ENCODE measurements around the gene STXBP3. TPM values are rescaled to one million over a fixed set of nuclear protein-coding genes. Genes with fewer than 3 reads are reported as not detected.

The STXBP3 gene
- total and polyA plus RNA-seq, 9 of the 15 experiments (the other 6 are each of a cell fraction or from before 2014, with no cell fraction given): 32.5 to 52.5 (median 39.2) TPM

DNA sequence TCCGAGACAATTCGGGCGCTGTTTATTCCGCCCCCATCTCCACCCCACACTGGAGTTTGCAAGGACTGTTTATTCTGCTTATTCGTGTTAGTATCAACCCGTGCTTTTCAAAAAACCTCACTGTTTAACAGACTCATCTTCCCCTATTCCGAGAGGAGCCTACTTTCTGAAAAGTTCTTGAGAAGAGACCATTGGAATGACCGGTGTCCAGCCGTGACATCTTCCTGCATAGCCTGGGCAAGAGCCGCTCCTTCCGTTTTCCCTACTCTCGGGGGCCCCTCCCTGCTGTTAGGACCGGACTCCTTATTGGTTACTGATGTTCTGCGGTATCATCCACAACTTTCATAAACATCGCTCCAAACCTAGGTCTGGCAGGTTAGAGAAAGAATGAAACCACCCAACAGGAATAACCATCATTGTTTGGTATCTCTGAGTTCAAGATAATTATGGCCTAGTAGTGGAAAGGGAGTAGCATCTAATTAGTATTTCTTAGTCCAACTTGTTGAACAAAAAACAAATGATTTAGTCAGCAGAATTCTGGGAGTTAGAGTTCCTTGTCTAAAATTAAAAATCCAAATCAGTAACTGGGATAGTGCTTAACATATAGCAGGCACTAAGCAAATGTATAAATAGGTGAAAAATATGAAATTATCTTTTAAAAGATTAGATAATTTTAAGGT is 837 bp downstream of the STXBP3 start:
- Histone ChIP-seq H3K9me3 (replicated peaks; ENCODE audit: control insufficient read depth, insufficient read depth, low read depth, low read length) (no peaks in the 10 kb centered on the region), H3K9me1 (ENCODE audit: control insufficient read depth, insufficient read depth, low read length) (no peaks in the 10 kb centered on the region), H3K4me3 (peak overlapping the region; percentile 81), H3K4me2 (ENCODE audit: insufficient read depth, low read length) (peak overlapping the region; percentile 94), H3K27me3 (ENCODE audit: control insufficient read depth in 2 of 2, insufficient read depth in 2 of 2, low read length in 2 of 2) (no peaks in the 10 kb centered on the region), H4K20me1 (replicated peaks; ENCODE audit: control insufficient read depth, insufficient read depth, low read length) (no peaks in the 10 kb centered on the region), H3K79me2 (ENCODE audit: control insufficient read depth, insufficient read depth, low read length) (peaks cover 26% of the 10 kb centered on the region), H3K4me1 (replicated peaks in 1 of 2; ENCODE audit: control insufficient read depth in 2 of 2, insufficient read depth in 2 of 2, low read length in 2 of 2) (peaks cover 4 to 9% of the 10 kb centered on the region in 2 experiments; a peak in 4 of 5 replicates), H3K27ac (ENCODE audit: extremely low read depth, low read depth, low read length) (peak overlapping the region; percentile 90), H3K36me3 (ENCODE audit: control insufficient read depth, insufficient read depth, low read length) (peaks cover 8% of the 10 kb centered on the region; the same call in 2 of the 3 replicates), H2AFZ (ENCODE audit: low read depth, low read length) (peak overlapping the region; percentile 97), H3K9ac (ENCODE audit: insufficient read depth in 1 of 2, low read depth in 2 of 2, low read length in 2 of 2) (peak overlapping the region; percentile 92 to 96)
- DNase-seq (ENCODE audit: extremely low read depth in 1 of 4, low spot score in 3 of 4) (peak; percentile 66 to 91 (median 78)), ATAC-seq (peak; percentile 92), FAIRE-seq (peak; percentile 94)
- ChIA-PET POLR2A (interaction anchor here (0.6 to 0.7 kb wide), 2 partner anchors 10 to 140 kb away, joined by 3 read pairs; no protein-coding TSS in a partner anchor), CTCF (ENCODE audit: low intra/inter-chr PET ratio) (no interaction called here)
- intact Hi-C loops (cut with micrococcal nuclease): loop anchor here (2.0 to 10.0 kb wide), 6 partner anchors 45 to 357 kb away; partner anchors contain the start of genes GPSM2 and PRPF38B
- in situ Hi-C loops (cut with MboI): no loop called here
- under 1% methylated on average over 15 of the region's 15 CpGs for WGBS (ENCODE audit: insufficient coverage, low coverage, missing lambda C conversion rate)
- TSS peak; percentile 61 for BruUV-seq (replicated peaks)
- TF ChIP-seq EZH2 (IDR thresholded peaks at IDR 0.05; ENCODE audit: borderline replicate concordance, low read depth, low read length): no peak
- TF ChIP-seq ZNF655 (CRISPR knock-in tag; IDR thresholded peaks at IDR 0.05): no peak
- 0 out of 2 replicates have a peak, but pooled peaks have one; percentile 8 for TF ChIP-seq CBX1 (IDR thresholded peaks at IDR 0.05; ENCODE audit: low read depth)
- TF ChIP-seq GTF2E2 (tag; IDR thresholded peaks at IDR 0.05): peak; percentile 82; the same call in 1 of the 2 replicates
- no peak for TF ChIP-seq TBL1XR1 (IDR thresholded peaks at IDR 0.05; ENCODE audit: low read length in 2 of 2)
- TF ChIP-seq YY1 (IDR thresholded peaks at IDR 0.05; ENCODE audit: borderline replicate concordance in 1 of 3, control insufficient read depth in 1 of 3, extremely low read depth in 1 of 3, insufficient read depth in 3 of 3, insufficient read length in 1 of 3, insufficient replicate concordance in 2 of 3, low read depth in 1 of 3, low read length in 2 of 3): peak in 1 of 3 experiments; percentile 71
- TF ChIP-seq GATA2 (CRISPR knock-in tag; IDR thresholded peaks at IDR 0.05): no peak
- no peak; the same call in 1 of the 2 replicates for TF ChIP-seq HDAC2 (IDR thresholded peaks at IDR 0.05)
- TF ChIP-seq NBN (IDR thresholded peaks at IDR 0.05; ENCODE audit: low read depth): no peak
- TF ChIP-seq ZNF778 (CRISPR knock-in tag; IDR thresholded peaks at IDR 0.05): no peak
- TF ChIP-seq ETS2 (tag; IDR thresholded peaks at IDR 0.05; ENCODE audit: borderline replicate concordance, poor library complexity, severe bottlenecking): no peak
- TF ChIP-seq PHF8 (IDR thresholded peaks at IDR 0.05; ENCODE audit: borderline replicate concordance, low read length): peak; percentile 5; the same call in 1 of the 2 replicates
- no peak for TF ChIP-seq MAFF (IDR thresholded peaks at IDR 0.05; ENCODE audit: low read length)
- TF ChIP-seq, protein P1, sequence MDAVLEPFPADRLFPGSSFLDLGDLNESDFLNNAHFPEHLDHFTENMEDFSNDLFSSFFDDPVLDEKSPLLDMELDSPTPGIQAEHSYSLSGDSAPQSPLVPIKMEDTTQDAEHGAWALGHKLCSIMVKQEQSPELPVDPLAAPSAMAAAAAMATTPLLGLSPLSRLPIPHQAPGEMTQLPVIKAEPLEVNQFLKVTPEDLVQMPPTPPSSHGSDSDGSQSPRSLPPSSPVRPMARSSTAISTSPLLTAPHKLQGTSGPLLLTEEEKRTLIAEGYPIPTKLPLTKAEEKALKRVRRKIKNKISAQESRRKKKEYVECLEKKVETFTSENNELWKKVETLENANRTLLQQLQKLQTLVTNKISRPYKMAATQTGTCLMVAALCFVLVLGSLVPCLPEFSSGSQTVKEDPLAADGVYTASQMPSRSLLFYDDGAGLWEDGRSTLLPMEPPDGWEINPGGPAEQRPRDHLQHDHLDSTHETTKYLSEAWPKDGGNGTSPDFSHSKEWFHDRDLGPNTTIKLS (IDR thresholded peaks at IDR 0.05; ENCODE audit: borderline replicate concordance, low read depth): no peak
- TF ChIP-seq KLF10 (CRISPR knock-in tag; IDR thresholded peaks at IDR 0.05): 0 out of 2 replicates have a peak, but pooled peaks have one; percentile 60
- no peak for TF ChIP-seq SETDB1 (IDR thresholded peaks at IDR 0.05; ENCODE audit: low read length)
- no peak for TF ChIP-seq STAG1 (CRISPR knock-in tag; IDR thresholded peaks at IDR 0.05; ENCODE audit: borderline replicate concordance)
